ENCODE results near the gene TCERG1.

Gene TCERG1

DNA sequence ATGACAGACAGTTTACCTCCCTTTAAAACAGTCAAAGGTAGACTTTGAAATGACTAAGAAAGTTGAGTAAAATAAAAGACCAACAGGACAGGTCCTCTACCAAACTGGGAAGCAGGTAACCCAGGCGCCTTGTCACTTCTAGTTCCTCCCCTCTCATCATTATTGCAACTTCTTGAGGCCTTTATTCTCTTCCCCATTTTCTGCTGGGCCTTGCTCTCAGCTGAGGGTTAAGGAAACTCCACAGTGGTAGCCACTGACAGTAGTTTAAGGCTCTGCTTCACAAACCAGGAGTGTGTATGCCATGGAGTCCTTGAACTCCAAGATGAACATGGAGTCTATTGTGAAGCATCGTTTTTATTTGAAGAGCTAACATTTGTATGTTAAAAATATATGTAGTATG is 36.9 kb upstream of the TCERG1 start:
- TF ChIP-seq, protein P1, sequence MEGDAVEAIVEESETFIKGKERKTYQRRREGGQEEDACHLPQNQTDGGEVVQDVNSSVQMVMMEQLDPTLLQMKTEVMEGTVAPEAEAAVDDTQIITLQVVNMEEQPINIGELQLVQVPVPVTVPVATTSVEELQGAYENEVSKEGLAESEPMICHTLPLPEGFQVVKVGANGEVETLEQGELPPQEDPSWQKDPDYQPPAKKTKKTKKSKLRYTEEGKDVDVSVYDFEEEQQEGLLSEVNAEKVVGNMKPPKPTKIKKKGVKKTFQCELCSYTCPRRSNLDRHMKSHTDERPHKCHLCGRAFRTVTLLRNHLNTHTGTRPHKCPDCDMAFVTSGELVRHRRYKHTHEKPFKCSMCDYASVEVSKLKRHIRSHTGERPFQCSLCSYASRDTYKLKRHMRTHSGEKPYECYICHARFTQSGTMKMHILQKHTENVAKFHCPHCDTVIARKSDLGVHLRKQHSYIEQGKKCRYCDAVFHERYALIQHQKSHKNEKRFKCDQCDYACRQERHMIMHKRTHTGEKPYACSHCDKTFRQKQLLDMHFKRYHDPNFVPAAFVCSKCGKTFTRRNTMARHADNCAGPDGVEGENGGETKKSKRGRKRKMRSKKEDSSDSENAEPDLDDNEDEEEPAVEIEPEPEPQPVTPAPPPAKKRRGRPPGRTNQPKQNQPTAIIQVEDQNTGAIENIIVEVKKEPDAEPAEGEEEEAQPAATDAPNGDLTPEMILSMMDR (IDR thresholded peaks at IDR 0.05), result no peak

DNA sequence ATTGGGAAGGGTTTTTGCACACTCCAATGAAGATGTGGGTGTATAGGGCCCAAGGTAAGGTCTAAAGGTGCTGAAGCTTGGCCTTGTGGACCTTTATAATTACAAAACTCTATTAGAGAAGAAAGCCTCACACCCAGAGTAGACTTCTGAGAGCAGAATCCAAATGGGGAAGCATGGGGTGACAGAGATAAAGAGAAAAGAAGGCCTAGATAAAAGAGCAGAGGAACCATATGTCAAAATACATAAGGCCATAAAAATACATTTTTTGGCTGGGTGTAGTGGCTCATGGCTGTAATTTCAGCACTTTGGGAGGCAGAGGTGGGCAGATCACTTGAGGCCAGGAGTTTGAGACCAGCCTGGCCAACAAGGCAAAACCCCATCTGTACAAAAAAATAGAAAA is 27.4 kb upstream of the TCERG1 start:
- TF ChIP-seq, protein P1 (IDR thresholded peaks at IDR 0.05), result no peak

DNA sequence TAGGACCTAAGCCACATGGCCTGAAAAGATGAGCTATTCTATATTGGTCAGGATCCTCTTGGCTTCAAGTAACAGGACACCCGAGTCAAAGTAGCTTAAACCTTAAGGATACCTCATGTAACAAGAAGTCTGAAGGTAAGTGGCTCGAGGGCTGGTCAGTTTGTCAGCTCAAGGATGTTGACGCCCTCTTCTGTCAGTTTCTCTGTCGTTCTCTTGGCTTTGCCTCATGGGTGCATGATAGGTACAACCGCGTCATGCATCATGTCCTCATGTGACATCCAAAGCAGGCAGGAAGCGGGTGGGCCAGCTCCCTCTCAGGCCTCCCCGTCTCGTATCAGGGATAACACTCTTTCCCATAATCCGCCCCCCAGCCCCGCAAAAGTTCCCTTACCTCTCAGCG is 22.1 kb upstream of the TCERG1 start:
- TF ChIP-seq, protein P1 (IDR thresholded peaks at IDR 0.05), result no peak

DNA sequence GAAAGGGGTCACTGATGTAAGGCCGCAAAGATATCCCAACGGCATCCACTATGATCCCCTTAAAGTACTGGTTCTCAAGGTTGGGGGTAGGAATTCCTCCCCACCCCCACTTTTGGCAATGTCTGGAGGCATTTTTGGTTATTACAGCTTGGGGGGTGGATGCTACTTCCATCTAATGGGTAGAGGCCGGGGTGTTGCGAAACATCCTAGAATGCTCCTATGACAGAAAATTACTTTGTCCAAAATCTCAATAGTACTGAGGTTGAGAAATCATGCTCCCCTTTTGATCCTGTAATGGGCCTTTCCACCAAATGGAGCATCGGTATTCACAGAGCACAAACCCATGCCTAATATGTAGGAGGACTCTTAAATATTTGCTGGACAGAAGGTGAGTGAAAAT is 20.8 kb upstream of the TCERG1 start:
- TF ChIP-seq, protein P1 (IDR thresholded peaks at IDR 0.05), result no peak

DNA sequence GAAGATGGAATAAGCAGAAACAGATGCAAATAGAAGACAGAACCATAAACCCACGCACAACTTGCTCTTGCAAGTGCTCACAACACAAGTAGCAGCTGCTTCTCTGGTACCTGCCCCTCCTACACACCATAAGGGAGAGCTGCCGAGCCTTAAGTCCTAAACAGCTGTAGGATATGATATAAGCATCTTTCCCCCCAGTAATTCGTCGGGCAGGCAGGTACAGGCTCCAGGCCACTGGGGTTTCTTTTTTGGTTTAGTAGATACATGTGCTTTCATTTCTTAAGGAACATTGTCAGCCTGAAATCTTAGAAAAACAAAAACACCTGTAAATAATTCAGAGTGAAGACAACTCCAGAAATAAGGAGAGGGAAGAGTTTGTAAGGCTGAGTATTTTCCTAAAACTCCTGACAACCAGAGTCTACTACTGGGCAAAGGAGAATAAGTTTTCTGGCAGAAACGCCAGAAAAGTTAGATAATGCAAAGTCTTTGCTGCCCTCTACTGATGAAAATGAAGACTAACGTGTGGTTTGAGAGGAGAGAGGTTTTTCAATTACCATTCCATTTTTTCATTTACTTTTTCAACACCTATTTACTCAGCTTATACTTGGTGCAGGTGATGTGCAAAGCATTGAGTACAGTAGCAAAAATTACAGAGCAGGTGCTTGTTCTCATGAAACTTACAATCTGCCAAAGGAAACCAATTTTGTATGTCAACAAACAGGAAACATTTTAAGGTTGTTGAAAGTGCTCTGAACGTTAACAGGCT is 20.1 kb upstream of the TCERG1 start:
- TF ChIP-seq, protein P1 (IDR thresholded peaks at IDR 0.05), result peak; percentile 71

DNA sequence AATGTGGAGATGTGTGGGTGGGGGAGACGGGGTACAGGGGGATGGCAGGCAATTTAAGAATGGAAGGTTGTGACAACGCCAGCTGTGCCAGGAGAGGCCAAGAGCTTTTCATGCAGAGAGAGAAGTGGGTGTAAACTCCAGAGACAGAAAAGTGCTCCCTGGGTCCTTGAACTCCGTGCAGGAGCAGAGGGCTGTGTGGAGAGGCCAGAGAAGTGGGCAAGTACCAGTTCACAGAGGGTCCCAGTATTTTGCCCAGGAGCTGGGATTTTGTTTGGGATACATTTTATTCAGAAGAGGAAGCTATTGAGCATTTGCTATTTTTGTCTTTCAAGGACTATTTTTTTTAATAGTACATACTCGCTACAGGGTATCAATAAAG is 19.5 kb upstream of the TCERG1 start:
- TF ChIP-seq, protein P1 (IDR thresholded peaks at IDR 0.05), result no peak

DNA sequence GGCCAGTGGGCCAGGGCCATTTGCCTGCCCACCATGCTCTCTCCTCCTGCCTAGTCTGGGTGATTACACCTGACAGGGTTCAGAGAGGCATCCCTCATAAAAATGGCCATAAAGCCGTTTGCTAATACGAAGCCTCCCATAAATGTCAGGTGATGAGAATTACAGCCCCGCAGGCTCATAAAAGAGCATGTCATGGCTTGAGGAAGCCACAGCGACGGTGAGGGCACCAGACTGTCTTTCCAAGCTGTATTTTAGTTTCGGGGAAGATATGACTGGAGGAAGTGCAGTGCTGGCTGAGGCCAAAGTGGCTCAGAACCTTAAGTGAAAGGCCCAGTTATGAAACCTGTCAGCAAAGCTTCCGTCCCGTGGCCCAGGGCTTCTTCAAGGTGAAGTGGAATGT is 18.5 kb upstream of the TCERG1 start:
- TF ChIP-seq, protein P1 (IDR thresholded peaks at IDR 0.05), result no peak

DNA sequence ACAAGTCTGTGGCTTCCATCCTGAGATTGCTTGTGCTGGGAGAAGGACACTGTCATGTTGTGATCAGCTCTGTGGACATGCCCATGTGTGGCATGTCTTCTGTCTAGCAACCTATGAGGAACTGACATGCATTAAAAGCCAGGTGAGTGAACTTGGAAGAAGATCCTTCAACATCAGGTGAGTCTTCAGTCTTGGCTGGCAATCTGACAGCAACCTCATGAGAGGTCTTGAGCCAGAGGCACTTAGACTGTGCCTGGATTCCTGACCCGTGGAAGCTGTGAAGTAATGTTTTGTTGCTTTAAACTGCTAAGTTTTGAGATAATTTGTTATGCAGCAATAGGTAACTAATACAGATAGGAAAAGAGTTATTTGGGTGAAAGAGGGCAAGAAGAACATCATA is 6.8 kb upstream of the TCERG1 start:
- TF ChIP-seq, protein P1 (IDR thresholded peaks at IDR 0.05), result no peak

Measured in LNCAP (cell line).